ENCODE measurements around the gene TUT4.

Gene TUT4

GRCh38 chr1:52403566-52404115, 149.3 kb downstream of the TUT4 start:
- TF ChIP-seq RAD21 (IDR thresholded peaks at IDR 0.05; ENCODE audit: low read depth) (no peak), CEBPB (IDR thresholded peaks at IDR 0.05) (no peak), FOXM1 (IDR thresholded peaks at IDR 0.05; ENCODE audit: borderline replicate concordance, low read depth) (no peak), USF1 (IDR thresholded peaks at IDR 0.05) (no peak), TCF12 (IDR thresholded peaks at IDR 0.05; ENCODE audit: low read depth) (no peak)

GRCh38 chr1:52402860-52403240, 150.0 kb downstream of the TUT4 start:
- TF ChIP-seq USF1 (IDR thresholded peaks at IDR 0.05) (no peak), ZBTB7A (IDR thresholded peaks at IDR 0.05; ENCODE audit: low read depth) (no peak), EGR1 (IDR thresholded peaks at IDR 0.05) (no peak), EP300 (IDR thresholded peaks at IDR 0.05; ENCODE audit: borderline replicate concordance) (no peak), MAX (IDR thresholded peaks at IDR 0.05) (no peak)

GRCh38 chr1:52400131-52400530, 152.8 kb downstream of the TUT4 start:
- TF ChIP-seq ZBTB7A (IDR thresholded peaks at IDR 0.05; ENCODE audit: low read depth) (no peak), TEAD4 (IDR thresholded peaks at IDR 0.05) (no peak), NFIC (IDR thresholded peaks at IDR 0.05) (no peak), MAX (IDR thresholded peaks at IDR 0.05) (no peak), USF1 (IDR thresholded peaks at IDR 0.05) (no peak), TCF12 (IDR thresholded peaks at IDR 0.05; ENCODE audit: low read depth) (no peak), REST (IDR thresholded peaks at IDR 0.05; ENCODE audit: low read depth) (no peak), CEBPB (IDR thresholded peaks at IDR 0.05) (no peak), EGR1 (IDR thresholded peaks at IDR 0.05) (no peak), EP300 (IDR thresholded peaks at IDR 0.05; ENCODE audit: borderline replicate concordance) (no peak), TAF1 (IDR thresholded peaks at IDR 0.05; ENCODE audit: low read depth) (no peak), RAD21 (IDR thresholded peaks at IDR 0.05; ENCODE audit: low read depth) (no peak), FOXM1 (IDR thresholded peaks at IDR 0.05; ENCODE audit: borderline replicate concordance, low read depth) (no peak), CREB1 (IDR thresholded peaks at IDR 0.05; ENCODE audit: low read depth) (no peak), YY1 (IDR thresholded peaks at IDR 0.05; ENCODE audit: low read depth) (no peak)

DNA sequence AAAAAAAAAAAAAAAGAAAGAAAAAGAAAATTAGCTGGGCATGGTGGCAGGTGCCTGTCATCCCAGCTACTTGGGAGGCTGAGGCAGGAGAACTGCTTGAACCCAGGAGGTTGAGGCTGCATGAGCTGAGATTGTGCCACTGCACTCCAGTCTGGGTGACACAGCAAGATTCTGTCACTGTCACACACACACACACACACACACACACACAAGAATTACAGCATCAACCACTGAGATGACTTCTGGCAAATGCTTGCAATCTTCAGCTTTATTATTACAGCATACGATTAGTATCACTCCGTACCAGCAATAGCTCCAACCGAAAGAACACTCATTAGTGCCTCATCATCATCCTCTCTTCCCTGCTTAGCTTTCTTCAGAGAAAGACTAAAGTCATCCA, 153.3 kb downstream of the TUT4 start:
- no peak for TF ChIP-seq USF1 (IDR thresholded peaks at IDR 0.05)
- TF ChIP-seq CREB1 (IDR thresholded peaks at IDR 0.05; ENCODE audit: low read depth), result no peak
- no peak for TF ChIP-seq NFIC (IDR thresholded peaks at IDR 0.05)
- TF ChIP-seq EGR1 (IDR thresholded peaks at IDR 0.05), result no peak
- TF ChIP-seq REST (IDR thresholded peaks at IDR 0.05; ENCODE audit: low read depth), result no peak
- TF ChIP-seq TEAD4 (IDR thresholded peaks at IDR 0.05), result no peak
- TF ChIP-seq TAF1 (IDR thresholded peaks at IDR 0.05; ENCODE audit: low read depth), result no peak
- no peak for TF ChIP-seq ZBTB7A (IDR thresholded peaks at IDR 0.05; ENCODE audit: low read depth)
- no peak for TF ChIP-seq FOXM1 (IDR thresholded peaks at IDR 0.05; ENCODE audit: borderline replicate concordance, low read depth)
- no peak for TF ChIP-seq CEBPB (IDR thresholded peaks at IDR 0.05)
- TF ChIP-seq RAD21 (IDR thresholded peaks at IDR 0.05; ENCODE audit: low read depth), result no peak
- TF ChIP-seq MAX (IDR thresholded peaks at IDR 0.05), result no peak
- TF ChIP-seq TCF12 (IDR thresholded peaks at IDR 0.05; ENCODE audit: low read depth), result no peak
- no peak for TF ChIP-seq EP300 (IDR thresholded peaks at IDR 0.05; ENCODE audit: borderline replicate concordance)
- no peak for TF ChIP-seq YY1 (IDR thresholded peaks at IDR 0.05; ENCODE audit: low read depth)

DNA sequence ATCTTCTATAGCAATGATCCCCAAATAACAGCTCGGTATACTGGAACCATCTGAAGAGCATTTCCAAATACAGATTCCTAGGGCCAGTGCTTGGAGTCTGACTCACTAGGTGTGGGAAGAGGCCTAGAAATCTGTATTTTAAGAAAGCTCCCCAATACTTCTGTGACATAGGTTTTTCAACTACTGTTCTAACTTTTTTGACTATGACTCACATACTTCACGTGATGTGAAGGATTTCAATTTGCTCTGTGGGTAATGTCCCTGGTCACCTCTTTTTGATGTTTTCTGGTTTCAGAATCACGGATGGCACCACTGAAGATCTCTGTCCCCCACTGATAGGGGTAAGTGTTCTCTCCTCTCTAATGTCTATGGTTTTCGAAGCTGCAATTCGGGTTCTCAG, 159.7 kb downstream of the TUT4 start:
- TF ChIP-seq MAX (IDR thresholded peaks at IDR 0.05), result no peak
- no peak for TF ChIP-seq TEAD4 (IDR thresholded peaks at IDR 0.05)
- TF ChIP-seq NFIC (IDR thresholded peaks at IDR 0.05), result no peak
- TF ChIP-seq CREB1 (IDR thresholded peaks at IDR 0.05; ENCODE audit: low read depth), result no peak
- TF ChIP-seq EP300 (IDR thresholded peaks at IDR 0.05; ENCODE audit: borderline replicate concordance), result no peak
- no peak for TF ChIP-seq ZBTB7A (IDR thresholded peaks at IDR 0.05; ENCODE audit: low read depth)
- TF ChIP-seq USF1 (IDR thresholded peaks at IDR 0.05), result no peak
- no peak for TF ChIP-seq RAD21 (IDR thresholded peaks at IDR 0.05; ENCODE audit: low read depth)
- no peak for TF ChIP-seq TCF12 (IDR thresholded peaks at IDR 0.05; ENCODE audit: low read depth)
- TF ChIP-seq CEBPB (IDR thresholded peaks at IDR 0.05), result no peak
- no peak for TF ChIP-seq REST (IDR thresholded peaks at IDR 0.05; ENCODE audit: low read depth)
- no peak for TF ChIP-seq YY1 (IDR thresholded peaks at IDR 0.05; ENCODE audit: low read depth)
